GM18498 (cell line): ENCODE data around the gene KSR2.
"Not testable (repeated sequence)": the region's sequence is repeated elsewhere in the genome, so short reads cannot be mapped to it uniquely, and the experiment has no call there.

ENCODE experiments used
- ATAC-seq: cut with Tn5 transposase; IDR thresholded peaks from one replicate; pipeline ENCODE4 v1.9.1; 2021; ENCODE audit warnings: mild to moderate bottlenecking, moderate library complexity; ENCODE audit not compliant: unreplicated experiment

The KSR2 gene

GRCh38 chr12:117649796-117650195 is 319.0 kb downstream of the KSR2 start:
- no peak for ATAC-seq

GRCh38 chr12:117646520-117646919 is 322.3 kb downstream of the KSR2 start:
- ATAC-seq, result no peak

- ATAC-seq, result no peak
Measured at GRCh38 chr12:117645473-117645872, 323.3 kb downstream of the KSR2 start.

- no peak for ATAC-seq
Measured at GRCh38 chr12:117643971-117644370, 324.8 kb downstream of the KSR2 start.

- no peak for ATAC-seq
Measured at GRCh38 chr12:117641885-117642284, 326.9 kb downstream of the KSR2 start.

GRCh38 chr12:117640511-117640910 is 328.3 kb downstream of the KSR2 start:
- no peak for ATAC-seq

GRCh38 chr12:117629454-117629853 is 339.3 kb downstream of the KSR2 start:
- ATAC-seq, result no peak

- ATAC-seq, result not testable (repeated sequence)
Measured at GRCh38 chr12:117628711-117629110, 340.1 kb downstream of the KSR2 start.

GRCh38 chr12:117622741-117623140 is 346.0 kb downstream of the KSR2 start:
- no peak for ATAC-seq

- no peak for ATAC-seq
Measured at GRCh38 chr12:117622087-117622486, 346.7 kb downstream of the KSR2 start.

- no peak for ATAC-seq
Measured at GRCh38 chr12:117607778-117608177, 361.0 kb downstream of the KSR2 start.

- no peak for ATAC-seq
Measured at GRCh38 chr12:117606945-117607344, 361.8 kb downstream of the KSR2 start.

- no peak for ATAC-seq
Measured at GRCh38 chr12:117606024-117606423, 362.8 kb downstream of the KSR2 start.

GRCh38 chr12:117603316-117604113 is 365.3 kb downstream of the KSR2 start:
- no peak for ATAC-seq

- ATAC-seq, result no peak
Measured at GRCh38 chr12:117599849-117600248, 368.9 kb downstream of the KSR2 start.

GRCh38 chr12:117596968-117597367 is 371.8 kb downstream of the KSR2 start:
- ATAC-seq, result no peak

- ATAC-seq, result no peak
Measured at GRCh38 chr12:117595751-117596150, 373.0 kb downstream of the KSR2 start.

- ATAC-seq, result no peak
Measured at GRCh38 chr12:117594481-117594880, 374.3 kb downstream of the KSR2 start.

GRCh38 chr12:117593815-117594400 is 374.9 kb downstream of the KSR2 start:
- no peak for ATAC-seq

GRCh38 chr12:117592588-117593305 is 376.0 kb downstream of the KSR2 start:
- no peak for ATAC-seq

- ATAC-seq, result no peak
Measured at GRCh38 chr12:117590999-117591398, 377.8 kb downstream of the KSR2 start.

- ATAC-seq, result no peak
Measured at GRCh38 chr12:117590386-117590785, 378.4 kb downstream of the KSR2 start.
